Measurements from ENCODE around the gene SFPQ. TPM values are rescaled to one million over a fixed set of nuclear protein-coding genes. Genes with fewer than 3 reads are reported as not detected.
"Not testable (repeated sequence)": the region's sequence is repeated elsewhere in the genome, so short reads cannot be mapped to it uniquely, and the experiment has no call there.

SFPQ gene, protein sequence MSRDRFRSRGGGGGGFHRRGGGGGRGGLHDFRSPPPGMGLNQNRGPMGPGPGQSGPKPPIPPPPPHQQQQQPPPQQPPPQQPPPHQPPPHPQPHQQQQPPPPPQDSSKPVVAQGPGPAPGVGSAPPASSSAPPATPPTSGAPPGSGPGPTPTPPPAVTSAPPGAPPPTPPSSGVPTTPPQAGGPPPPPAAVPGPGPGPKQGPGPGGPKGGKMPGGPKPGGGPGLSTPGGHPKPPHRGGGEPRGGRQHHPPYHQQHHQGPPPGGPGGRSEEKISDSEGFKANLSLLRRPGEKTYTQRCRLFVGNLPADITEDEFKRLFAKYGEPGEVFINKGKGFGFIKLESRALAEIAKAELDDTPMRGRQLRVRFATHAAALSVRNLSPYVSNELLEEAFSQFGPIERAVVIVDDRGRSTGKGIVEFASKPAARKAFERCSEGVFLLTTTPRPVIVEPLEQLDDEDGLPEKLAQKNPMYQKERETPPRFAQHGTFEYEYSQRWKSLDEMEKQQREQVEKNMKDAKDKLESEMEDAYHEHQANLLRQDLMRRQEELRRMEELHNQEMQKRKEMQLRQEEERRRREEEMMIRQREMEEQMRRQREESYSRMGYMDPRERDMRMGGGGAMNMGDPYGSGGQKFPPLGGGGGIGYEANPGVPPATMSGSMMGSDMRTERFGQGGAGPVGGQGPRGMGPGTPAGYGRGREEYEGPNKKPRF
- 165 TPM for polyA plus RNA-seq

DNA sequence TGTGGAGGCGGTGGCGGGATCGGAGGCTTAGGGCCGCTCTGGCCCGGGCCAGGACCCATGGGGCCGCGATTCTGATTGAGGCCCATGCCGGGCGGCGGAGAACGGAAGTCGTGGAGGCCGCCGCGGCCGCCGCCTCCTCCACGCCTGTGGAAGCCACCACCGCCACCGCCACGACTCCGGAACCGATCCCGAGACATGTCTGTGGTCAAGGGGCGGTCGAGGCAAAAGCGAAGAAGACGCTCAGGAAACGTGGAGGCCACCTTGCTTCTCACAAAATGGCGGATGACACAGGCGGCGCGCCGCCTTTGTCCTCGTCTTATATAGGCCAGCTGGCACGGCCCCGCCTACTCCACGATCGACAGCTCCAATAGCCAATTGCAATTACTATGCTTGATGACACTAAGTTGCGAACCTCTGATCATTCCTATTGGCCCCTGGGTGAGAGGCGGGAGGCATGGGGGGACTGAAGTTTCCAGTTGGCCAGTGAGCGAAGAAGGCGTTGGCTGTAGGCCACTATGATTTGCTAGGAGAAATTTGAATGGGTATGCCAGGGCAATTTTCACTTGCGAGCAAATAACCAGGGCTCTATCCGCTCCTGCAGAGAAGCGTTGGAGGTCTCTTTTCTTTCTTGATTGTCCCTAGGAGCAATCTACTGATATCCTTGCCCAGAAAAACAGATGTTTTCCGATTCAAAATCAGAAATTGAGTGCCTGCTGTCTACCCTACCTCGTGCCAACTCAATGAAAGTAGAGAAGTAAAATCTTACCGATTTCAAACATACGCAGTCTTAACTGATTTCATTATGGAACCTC lies at the start of gene SFPQ:
SFPQ (minus strand) TSS at position 293 of the 812 bp plus-strand sequence; CDS start at position 197, 96 bp downstream.
- Mint-ChIP-seq H3K9me3 (no peaks in the 10 kb centered on the region), H3K4me1 (peaks cover 26 to 29% (median 27%) of the 10 kb centered on the region in 3 donors), H3K36me3 (peaks cover 12% of the 10 kb centered on the region), H3K27me3 (no peaks in the 10 kb centered on the region), H3K27ac (peak within 1 kb of the TSS; percentile 94 to 100 (median 98)), H3K4me3 (peak within 1 kb of the TSS; percentile 97 to 99 (median 98))

DNA sequence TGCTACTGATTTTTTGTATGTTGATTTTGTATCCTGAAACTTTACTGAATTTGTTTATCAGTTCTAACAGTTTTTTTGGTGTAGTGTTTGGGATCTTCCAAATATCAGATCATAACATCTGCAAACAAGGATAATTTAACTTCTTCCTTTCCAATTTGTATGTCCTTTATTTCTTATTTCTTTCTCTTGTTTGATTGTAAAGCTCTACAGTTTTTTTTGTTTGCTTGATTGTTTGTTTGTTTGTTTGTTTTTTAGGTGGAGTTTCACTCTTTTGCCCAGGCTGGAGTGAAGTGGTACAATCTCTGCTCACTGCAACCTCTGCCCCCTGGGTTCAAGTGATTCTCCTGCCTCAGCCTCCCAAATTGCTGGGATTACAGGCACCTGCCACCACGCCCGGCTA lies 43.8 kb upstream of the SFPQ start:
- H3K27ac Mint-ChIP-seq: not testable (repeated sequence)

DNA sequence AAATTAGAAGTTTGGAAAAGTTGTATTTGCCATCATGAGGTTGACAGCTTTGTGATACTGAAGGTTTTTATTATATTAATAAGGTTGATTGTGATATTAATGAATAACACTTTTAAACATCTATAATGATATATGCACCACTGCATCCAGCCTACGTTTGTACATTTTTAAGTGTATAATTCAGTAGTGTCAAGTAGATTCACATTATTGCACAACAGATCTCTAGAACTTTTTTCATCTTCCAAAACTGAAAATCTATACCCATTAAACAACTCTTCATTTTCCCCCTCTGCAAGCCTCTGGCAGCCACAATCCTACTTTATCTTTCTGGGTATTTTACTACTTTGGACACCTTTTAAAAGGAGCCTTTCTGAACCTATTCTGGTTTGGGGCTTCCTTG lies 38.3 kb upstream of the SFPQ start:
- H3K36me3 Mint-ChIP-seq: peaks cover under 1% of the 10 kb centered on the region

More for the DNA sequence above, 43.8 kb upstream of the SFPQ start:
- H3K9me3 Mint-ChIP-seq, H3K36me3 Mint-ChIP-seq, H3K4me3 Mint-ChIP-seq, H3K27me3 Mint-ChIP-seq, H3K4me1 Mint-ChIP-seq: not testable (repeated sequence)

DNA sequence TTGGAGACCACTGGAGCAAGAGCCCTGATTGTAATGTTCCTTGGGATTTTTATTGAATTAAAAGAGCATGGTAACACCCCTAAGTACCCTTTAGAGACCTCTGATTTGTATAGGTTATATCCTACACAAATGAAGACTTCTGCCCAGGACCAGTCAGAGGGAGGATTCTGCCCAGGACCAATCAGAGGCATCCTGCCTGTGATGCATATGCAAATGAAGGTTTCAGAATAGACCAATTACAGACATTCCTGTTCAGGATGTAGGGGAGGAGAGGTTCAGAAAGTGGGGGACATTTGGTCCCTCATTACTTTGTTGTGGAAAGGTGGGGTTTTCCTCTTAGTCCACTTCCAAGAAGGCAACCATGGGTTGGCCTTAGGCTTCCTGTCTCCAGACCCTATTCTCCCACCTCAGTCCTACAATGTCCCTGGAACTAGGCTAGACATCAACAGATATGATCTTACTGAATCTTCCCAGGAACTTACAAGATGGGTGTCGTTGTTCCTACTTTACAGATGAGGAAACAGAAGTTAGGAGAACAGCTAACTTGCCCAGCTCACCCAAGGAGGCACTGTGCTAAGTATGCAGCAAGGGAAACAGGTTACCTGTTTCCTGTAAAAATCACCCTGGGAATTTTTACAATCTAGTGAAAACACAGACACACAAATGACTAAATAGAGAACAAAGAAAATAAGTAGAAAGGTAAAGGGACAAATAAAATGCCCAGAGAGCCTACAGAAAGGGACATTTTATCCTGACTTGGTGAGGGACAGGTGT lies 36.8 kb upstream of the SFPQ start:
- Mint-ChIP-seq H3K27ac (no peak overlapping the region), H3K36me3 (no peaks in the 10 kb centered on the region), H3K4me3 (no peak overlapping the region), H3K27me3 (no peaks in the 10 kb centered on the region), H3K4me1 (peaks cover 0 to 2% (median 1%) of the 10 kb centered on the region in 3 donors), H3K9me3 (peaks cover 0 to 10% (median 2%) of the 10 kb centered on the region in 3 donors)

More for the DNA sequence above, 38.3 kb upstream of the SFPQ start:
- H3K27ac Mint-ChIP-seq: no peak overlapping the region
- H3K27me3 Mint-ChIP-seq: no peaks in the 10 kb centered on the region
- H3K4me3 Mint-ChIP-seq: no peak overlapping the region
- H3K4me1 Mint-ChIP-seq: peaks cover 0 to 2% (median 1%) of the 10 kb centered on the region in 3 donors
- peaks cover 0 to 10% (median 3%) of the 10 kb centered on the region in 3 donors for H3K9me3 Mint-ChIP-seq

DNA sequence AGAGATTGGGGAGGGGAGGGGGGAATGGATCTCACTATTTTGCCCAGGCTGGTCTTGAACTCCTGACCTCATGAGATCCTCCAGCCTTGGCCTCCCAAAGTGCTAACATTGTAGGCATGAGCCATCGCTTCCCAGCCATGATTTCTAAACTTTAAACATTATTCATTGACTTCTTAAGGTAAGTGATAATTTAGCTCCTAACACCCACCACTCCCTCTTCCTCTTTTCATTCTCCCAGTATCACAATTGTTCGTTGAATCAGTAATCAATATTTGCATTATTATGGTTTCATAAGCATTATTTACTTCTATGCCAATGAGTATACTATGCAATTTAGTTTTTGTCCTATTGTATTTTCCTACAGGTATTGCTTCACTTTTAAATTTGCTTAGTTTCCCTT lies 33.6 kb upstream of the SFPQ start:
- H3K27me3 Mint-ChIP-seq: no peaks in the 10 kb centered on the region
- H3K9me3 Mint-ChIP-seq: peaks cover 0 to 10% (median 2%) of the 10 kb centered on the region in 3 donors
- H3K36me3 Mint-ChIP-seq: no peaks in the 10 kb centered on the region
- H3K4me1 Mint-ChIP-seq: peaks cover 0 to 2% (median 1%) of the 10 kb centered on the region in 3 donors
- H3K4me3 Mint-ChIP-seq: no peak overlapping the region
- H3K27ac Mint-ChIP-seq: no peak overlapping the region

DNA sequence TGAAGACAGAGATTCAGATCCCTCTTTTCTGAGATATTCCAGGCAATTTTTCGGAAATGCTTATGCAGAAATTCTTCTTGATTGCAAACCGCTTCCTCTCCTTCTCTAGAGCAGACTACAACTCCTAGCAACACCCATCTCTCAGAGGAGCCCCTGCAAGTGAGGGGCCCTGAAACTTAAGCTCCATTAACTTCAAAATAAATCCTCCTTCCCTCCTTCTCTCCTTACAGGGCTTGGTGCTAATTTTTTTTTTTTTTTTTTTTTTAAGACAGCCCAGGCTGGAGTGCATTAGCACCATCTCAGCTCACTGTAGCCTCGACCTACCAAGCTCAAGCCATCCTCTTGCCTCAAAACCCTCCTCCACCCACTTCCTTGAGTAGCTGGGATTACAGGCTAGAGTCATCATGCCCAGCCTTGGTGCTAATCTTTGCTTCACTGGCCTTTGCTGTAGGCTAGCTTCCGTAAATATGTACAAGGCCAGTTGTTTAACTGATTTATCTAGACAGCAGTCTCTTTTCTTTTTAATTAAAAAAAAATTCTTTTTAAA lies 30.2 kb upstream of the SFPQ start:
- no peak overlapping the region for H3K4me3 Mint-ChIP-seq

DNA sequence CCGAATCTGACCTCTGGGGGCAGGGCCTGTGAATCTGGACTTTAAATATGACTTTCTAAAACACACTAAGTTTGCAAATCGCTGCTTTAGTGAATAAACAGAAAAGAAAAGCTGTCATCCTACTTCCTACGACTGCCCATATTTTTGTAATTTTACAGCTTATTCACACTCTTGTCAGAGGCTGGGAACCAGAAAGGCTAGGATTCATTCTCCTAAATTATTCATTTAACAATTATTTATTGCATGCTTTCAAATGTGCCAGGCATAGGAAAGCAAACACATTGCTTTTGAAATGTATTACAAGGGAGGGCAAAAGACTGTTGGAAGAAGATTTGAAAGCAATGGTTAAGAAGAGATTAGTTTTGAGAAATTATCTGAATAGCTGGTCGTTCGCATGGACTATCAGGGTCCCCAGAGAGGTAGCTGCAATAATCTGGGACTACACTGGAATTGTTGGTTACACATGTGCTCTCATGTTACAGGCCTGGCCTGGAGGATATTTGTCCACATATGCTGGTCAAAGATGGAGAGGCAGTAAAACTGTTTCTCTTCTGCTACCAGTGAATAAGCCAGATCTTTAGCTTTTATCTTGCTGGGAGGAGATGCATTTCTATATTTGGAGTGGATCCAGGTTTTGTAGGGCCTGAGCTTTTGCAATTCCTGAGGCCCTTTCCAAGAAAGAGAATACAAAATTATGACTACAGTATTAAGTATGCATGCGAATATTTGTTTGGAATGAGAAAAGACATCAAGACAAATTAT lies 29.6 kb upstream of the SFPQ start:
- no peaks in the 10 kb centered on the region for H3K4me1 Mint-ChIP-seq
- no peak overlapping the region for H3K27ac Mint-ChIP-seq
- no peaks in the 10 kb centered on the region for H3K9me3 Mint-ChIP-seq
- no peaks in the 10 kb centered on the region for H3K36me3 Mint-ChIP-seq
- no peaks in the 10 kb centered on the region for H3K27me3 Mint-ChIP-seq
- no peak overlapping the region for H3K4me3 Mint-ChIP-seq

More for the DNA sequence above, 30.2 kb upstream of the SFPQ start:
- Mint-ChIP-seq H3K4me1 (no peaks in the 10 kb centered on the region), H3K36me3 (no peaks in the 10 kb centered on the region), H3K27ac (no peak overlapping the region), H3K27me3 (no peaks in the 10 kb centered on the region), H3K9me3 (no peaks in the 10 kb centered on the region)

DNA sequence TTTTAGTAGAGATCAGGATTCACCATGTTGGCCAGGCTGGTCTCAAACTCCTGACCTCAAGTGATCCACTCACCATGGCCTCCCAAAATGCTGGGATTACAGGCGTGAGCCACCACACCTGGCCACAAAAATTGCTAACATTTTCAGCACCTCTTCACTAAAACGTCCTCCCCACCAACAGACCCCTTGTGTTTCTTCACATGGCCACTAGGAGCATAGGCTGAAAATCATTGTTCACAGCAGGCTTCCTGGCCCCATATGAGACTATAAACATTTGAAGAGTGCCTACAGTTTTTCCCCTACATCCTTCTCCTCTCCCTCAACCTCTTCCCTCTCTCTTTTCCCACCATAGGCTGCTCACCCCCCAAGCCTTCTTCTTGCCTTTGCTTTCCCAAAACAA lies 28.0 kb upstream of the SFPQ start:
- Mint-ChIP-seq H3K4me3 (no peak overlapping the region), H3K27ac (peak overlapping the region in 1 of 3 donors; percentile 4), H3K4me1 (no peaks in the 10 kb centered on the region), H3K27me3 (no peaks in the 10 kb centered on the region), H3K36me3 (no peaks in the 10 kb centered on the region), H3K9me3 (no peaks in the 10 kb centered on the region)

DNA sequence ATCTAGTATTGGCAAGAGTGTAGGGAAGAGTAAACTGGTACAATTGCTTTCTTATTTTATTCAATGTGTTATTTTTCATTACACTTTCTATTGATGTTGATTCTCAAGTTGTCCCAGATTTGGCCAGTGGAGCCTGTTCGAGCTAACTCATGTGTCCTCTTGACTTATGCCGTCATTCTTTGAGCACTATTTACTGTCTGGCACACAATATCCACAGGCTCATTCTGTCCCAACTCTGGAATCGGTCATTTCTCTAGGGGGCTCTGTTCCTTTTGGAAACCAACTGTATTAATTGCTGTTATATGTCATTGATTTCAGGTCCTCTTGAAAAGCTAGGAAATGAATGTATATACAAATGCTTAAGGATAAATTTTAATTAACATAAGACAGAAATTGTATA lies 22.4 kb upstream of the SFPQ start:
- H3K9me3 Mint-ChIP-seq: no peaks in the 10 kb centered on the region
- no peaks in the 10 kb centered on the region for H3K36me3 Mint-ChIP-seq
- H3K4me1 Mint-ChIP-seq: no peaks in the 10 kb centered on the region
- no peak overlapping the region for H3K27ac Mint-ChIP-seq
- no peak overlapping the region for H3K4me3 Mint-ChIP-seq
- no peaks in the 10 kb centered on the region for H3K27me3 Mint-ChIP-seq

DNA sequence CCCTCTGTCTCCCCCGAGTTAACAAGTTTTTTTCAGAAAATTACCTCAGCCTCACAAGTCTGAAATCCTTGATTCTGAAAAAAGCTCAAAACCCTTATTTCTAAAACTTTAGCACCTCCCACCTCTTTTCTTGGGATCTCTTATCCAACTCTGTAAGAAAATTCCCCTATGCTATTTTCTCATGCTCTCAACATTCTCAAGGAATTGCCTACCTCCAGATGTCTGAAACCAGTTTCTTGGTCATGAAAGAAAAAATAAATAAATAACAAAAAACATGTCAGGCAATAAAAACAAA lies 18.1 kb upstream of the SFPQ start:
- Mint-ChIP-seq H3K9me3 (no peaks in the 10 kb centered on the region), H3K27me3 (no peaks in the 10 kb centered on the region), H3K36me3 (no peaks in the 10 kb centered on the region), H3K4me1 (no peaks in the 10 kb centered on the region), H3K27ac (no peak overlapping the region), H3K4me3 (no peak overlapping the region)

DNA sequence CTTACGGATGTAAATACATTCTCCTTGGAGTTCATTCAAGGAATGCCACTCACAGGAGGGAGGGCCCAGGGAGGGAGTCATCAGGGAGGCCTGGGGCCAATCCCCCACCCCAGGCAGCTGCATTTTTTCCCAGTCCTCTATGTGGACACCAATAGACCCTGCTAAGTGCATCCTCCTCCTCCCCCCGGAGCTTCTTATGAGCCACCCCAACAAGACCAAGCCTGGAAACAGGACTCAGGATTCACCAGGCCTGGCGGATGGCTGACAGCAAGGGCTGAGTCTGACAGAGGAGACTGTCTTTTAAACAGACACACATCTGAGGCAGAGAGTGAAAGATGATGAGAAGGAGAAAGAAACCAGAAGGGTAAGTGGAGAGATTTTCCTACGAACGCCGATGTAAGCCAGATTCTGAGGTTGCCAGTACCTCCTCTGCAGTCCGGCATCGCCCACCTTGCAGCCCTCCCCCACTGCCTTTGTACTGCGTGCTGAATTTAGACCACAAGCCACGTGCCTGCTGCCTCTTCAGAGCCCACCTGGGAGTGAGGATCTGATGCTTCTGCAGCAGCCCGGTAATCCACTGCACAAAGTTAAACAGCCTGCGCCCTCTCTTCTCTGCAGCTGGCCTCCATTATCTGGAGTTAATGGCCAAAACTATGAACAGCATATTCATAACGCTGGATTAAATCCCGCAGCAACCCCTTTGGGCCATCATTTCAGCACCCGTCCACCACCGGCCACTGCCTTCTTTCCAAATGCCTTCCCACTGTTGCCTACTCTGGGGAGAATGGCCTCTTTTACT lies 17.6 kb upstream of the SFPQ start:
- Mint-ChIP-seq H3K27me3 (no peaks in the 10 kb centered on the region), H3K4me1 (no peaks in the 10 kb centered on the region), H3K27ac (no peak overlapping the region), H3K9me3 (no peaks in the 10 kb centered on the region), H3K4me3 (no peak overlapping the region), H3K36me3 (no peaks in the 10 kb centered on the region)

DNA sequence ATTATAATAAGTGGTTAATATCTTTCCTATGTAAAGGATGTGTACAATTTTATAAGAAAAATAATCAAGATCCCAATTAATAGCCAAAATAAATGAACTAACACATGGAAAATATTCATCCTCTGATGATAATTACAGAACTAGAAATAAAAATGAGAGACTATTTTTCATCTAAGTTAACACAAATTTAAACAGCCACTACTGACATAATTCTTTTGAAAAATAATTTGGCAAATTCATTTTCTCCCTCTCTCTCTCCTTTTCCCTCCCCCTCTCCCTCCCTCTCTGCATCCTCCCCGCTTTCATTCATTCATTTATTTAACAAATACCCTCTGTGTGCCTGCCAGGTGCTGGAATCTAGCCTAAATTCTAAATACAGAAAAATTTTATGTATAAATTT lies 10.3 kb upstream of the SFPQ start:
- Mint-ChIP-seq H3K27me3 (peaks cover 1% of the 10 kb centered on the region), H3K36me3 (no peaks in the 10 kb centered on the region), H3K4me1 (peaks cover 0 to 4% (median 4%) of the 10 kb centered on the region in 3 donors), H3K4me3 (no peak overlapping the region), H3K9me3 (no peaks in the 10 kb centered on the region), H3K27ac (no peak overlapping the region)

DNA sequence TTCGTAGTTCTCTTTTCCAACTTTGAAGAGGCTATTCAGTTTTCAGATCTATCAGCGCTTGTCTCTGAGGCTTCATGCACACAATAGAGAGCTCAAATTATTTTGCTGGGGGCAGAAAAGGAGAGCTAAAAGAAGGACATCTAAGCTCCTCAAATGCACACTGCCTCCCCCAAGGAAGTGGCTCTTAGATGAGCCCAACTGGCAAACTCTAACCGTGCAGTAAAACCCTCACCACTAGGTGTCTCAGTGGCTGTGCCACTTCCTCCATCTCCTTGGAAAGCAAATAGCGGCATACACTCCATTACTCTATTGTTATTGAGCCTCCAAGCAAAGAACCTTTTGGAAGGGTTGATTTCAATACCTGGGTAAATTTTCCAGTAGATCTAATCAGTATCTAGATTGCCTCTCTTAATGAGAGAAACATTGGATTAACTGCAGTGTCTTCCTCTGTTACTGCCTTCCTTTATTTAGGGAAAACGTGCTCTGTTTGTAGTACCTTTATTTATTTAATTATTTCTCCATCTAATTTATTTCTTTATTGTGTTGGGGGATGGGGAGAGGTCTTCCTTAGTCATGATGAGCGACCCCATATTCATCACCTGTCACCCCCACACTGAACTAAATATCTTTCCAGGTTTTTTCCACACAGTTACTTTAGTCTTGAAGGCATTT lies 9.2 kb upstream of the SFPQ start:
- Mint-ChIP-seq H3K27me3 (peaks cover 1% of the 10 kb centered on the region), H3K27ac (no peak overlapping the region), H3K9me3 (no peaks in the 10 kb centered on the region), H3K4me1 (peaks cover 0 to 5% (median 4%) of the 10 kb centered on the region in 3 donors), H3K4me3 (no peak overlapping the region), H3K36me3 (no peaks in the 10 kb centered on the region)
